ENCODE results near the gene USP8. TPM values are rescaled to one million over a fixed set of nuclear protein-coding genes. Genes with fewer than 3 reads are reported as not detected.
"Not testable (repeated sequence)": the region's sequence is repeated elsewhere in the genome, so short reads cannot be mapped to it uniquely, and the experiment has no call there.

USP8 gene
- total and polyA plus RNA-seq, 4 donors, result 20.4 to 42.8 (median 32.5) TPM

- H3K27me3 ChIP-seq (ENCODE audit: control insufficient read depth in 4 of 4, insufficient read depth in 4 of 4, low read length in 3 of 4), result no peaks in the 10 kb centered on the region
- no peak overlapping the region for H3K9ac ChIP-seq (ENCODE audit: low read depth in 1 of 2, low read length in 2 of 2)
- no peaks in the 10 kb centered on the region for H3K4me1 ChIP-seq (ENCODE audit: control insufficient read depth in 4 of 4, insufficient read depth in 4 of 4, low read length in 3 of 4)
- no peak overlapping the region for H3K27ac ChIP-seq (ENCODE audit: low read depth in 1 of 2, low read length in 2 of 2)
- H3K9me3 ChIP-seq (ENCODE audit: control insufficient read depth in 4 of 4, low read length in 3 of 4), result no peaks in the 10 kb centered on the region
- H3K36me3 ChIP-seq (ENCODE audit: control insufficient read depth in 4 of 4, insufficient read depth in 3 of 4, low read depth in 1 of 4, low read length in 3 of 4), result no peaks in the 10 kb centered on the region
- no peak for TF ChIP-seq YY1 (IDR thresholded peaks at IDR 0.05)
- TF ChIP-seq TAF1 (conservative IDR thresholded peaks at IDR 0.05), result no peak
- no peak for TF ChIP-seq RXRA (IDR thresholded peaks at IDR 0.05)
- no peak for TF ChIP-seq SP1 (IDR thresholded peaks at IDR 0.05)
- no peak for TF ChIP-seq FOXA1 (IDR thresholded peaks at IDR 0.05)
- TF ChIP-seq GABPA (IDR thresholded peaks at IDR 0.05 in 1 of 2, conservative IDR thresholded peaks at IDR 0.05 in 1 of 2), result no peak
- no peak for TF ChIP-seq HNF4A (conservative IDR thresholded peaks at IDR 0.05)
- TF ChIP-seq EGR1 (IDR thresholded peaks at IDR 0.05; ENCODE audit: low read depth in 2 of 2), result no peak
- no peak for TF ChIP-seq MAX (IDR thresholded peaks at IDR 0.05)
- no peak for TF ChIP-seq JUND (IDR thresholded peaks at IDR 0.05)
- TF ChIP-seq NR2F2 (IDR thresholded peaks at IDR 0.05), result no peak
- TF ChIP-seq HNF4G (IDR thresholded peaks at IDR 0.05), result no peak
- no peak for TF ChIP-seq CTCF (IDR thresholded peaks at IDR 0.05; ENCODE audit: low read depth, low read length, missing input control)
- no peak for TF ChIP-seq ATF3 (IDR thresholded peaks at IDR 0.05)
- TF ChIP-seq FOXA2 (IDR thresholded peaks at IDR 0.05), result no peak
- TF ChIP-seq ZBTB33 (IDR thresholded peaks at IDR 0.05), result no peak
- TF ChIP-seq RAD21 (IDR thresholded peaks at IDR 0.05), result no peak
- no peak for TF ChIP-seq REST (IDR thresholded peaks at IDR 0.05)
- 60% methylated on average over 4 of the region's 4 CpGs for WGBS
- DNase-seq (ENCODE audit: low spot score), result no peak
- no peak overlapping the region for H3K4me3 ChIP-seq (ENCODE audit: low read depth in 1 of 3, low read length in 3 of 3)
These were observed 33.5 kb upstream of the USP8 start for GRCh38 chr15:50390554-50391264.

- WGBS, result 94% methylated on average over 4 of the region's 4 CpGs
- H3K9me3 ChIP-seq (ENCODE audit: control insufficient read depth in 4 of 4, low read length in 3 of 4); H3K27ac ChIP-seq (ENCODE audit: low read depth in 1 of 2, low read length in 2 of 2); H3K9ac ChIP-seq (ENCODE audit: low read depth in 1 of 2, low read length in 2 of 2); H3K27me3 ChIP-seq (ENCODE audit: control insufficient read depth in 4 of 4, insufficient read depth in 4 of 4, low read length in 3 of 4); DNase-seq (ENCODE audit: low spot score); H3K4me1 ChIP-seq (ENCODE audit: control insufficient read depth in 4 of 4, insufficient read depth in 4 of 4, low read length in 3 of 4); H3K4me3 ChIP-seq (ENCODE audit: low read depth in 1 of 3, low read length in 3 of 3); H3K36me3 ChIP-seq (ENCODE audit: control insufficient read depth in 4 of 4, insufficient read depth in 3 of 4, low read depth in 1 of 4, low read length in 3 of 4): not testable (repeated sequence)
These were observed 32.6 kb upstream of the USP8 start for GRCh38 chr15:50391561-50391960.
